Activated CD8-positive, alpha-beta memory T cell treated with anti-CD3 and anti-CD28 coated beads, Interleukin-2, amount 50 U/mL, for 1 hour (primary cell): ENCODE data around the gene STK39.

Source experiments
- DNase-seq: peaks from one replicate; pipeline ENCODE4 v3.0.0-alpha.2; 2020; ENCODE audit errors: extremely low read depth

STK39 gene

DNA sequence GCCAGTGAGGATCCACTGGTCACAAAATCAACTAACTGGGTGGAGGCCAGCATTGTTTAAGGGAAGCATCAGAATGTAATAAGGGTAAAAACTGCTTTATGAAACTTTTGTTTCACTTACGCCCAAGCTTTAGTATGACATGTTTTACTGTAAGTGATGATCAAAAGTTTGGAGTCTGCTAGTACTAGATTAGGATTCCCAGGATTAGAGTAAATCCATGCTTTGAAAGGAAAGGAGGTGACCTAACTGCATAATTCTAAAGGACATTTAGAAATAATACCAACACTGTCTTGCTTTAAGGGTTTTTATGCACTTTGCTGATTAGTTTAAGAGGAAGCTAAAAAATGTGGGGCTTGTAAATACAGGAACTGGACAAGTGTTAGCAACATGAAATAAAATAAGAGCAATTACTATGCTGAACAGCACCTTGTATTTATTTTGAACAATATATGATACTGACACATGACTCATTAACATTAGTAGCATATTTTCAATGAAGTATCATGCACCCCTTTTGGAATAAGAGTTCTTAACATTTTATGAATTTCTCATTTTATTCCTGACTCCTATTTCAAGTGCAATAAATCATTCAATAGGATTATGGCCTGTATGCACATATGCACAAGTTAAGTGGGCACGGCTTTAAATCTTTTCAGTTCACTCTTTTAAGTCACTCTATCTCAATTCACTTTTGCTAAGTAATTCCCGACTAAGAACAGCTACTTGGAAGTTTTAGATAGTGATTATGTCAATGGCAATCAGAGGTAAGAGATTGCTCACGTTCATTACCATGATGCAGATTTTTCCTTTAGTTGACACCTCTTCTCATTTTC is 62.5 kb downstream of the STK39 start:
- DNase-seq = no peak

DNA sequence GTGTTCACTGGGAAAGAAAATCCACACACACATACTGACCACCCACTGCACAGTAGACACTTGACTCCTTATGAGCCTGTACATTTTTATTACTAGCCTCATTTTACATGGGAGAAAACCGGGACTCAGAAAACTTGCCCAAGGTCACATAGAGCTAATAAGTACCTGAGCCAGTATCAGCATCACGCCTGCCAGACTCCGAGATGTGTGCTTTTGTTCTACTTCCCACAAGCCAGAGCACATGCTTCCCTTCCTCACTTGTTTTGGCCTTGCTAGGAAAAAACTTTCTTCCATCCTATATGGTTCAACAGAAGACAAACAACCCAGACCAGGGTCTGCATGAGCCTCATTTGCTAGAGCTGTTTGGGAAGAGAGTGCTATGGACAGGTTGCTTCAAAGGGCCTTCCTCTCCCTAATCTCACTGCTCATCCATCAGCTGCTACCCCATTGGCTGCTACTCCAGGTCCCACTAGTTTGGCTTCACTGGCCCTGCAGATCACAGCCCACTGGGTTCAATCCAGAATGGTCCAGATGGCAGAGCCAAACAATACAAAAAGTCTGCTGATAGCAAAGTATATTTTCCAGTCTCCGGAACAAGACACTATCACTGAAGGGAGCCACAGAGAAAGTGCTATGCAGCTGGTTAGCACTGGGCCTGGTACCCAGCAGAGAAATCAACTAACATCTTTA is 63.9 kb downstream of the STK39 start:
- no peak for DNase-seq

DNA sequence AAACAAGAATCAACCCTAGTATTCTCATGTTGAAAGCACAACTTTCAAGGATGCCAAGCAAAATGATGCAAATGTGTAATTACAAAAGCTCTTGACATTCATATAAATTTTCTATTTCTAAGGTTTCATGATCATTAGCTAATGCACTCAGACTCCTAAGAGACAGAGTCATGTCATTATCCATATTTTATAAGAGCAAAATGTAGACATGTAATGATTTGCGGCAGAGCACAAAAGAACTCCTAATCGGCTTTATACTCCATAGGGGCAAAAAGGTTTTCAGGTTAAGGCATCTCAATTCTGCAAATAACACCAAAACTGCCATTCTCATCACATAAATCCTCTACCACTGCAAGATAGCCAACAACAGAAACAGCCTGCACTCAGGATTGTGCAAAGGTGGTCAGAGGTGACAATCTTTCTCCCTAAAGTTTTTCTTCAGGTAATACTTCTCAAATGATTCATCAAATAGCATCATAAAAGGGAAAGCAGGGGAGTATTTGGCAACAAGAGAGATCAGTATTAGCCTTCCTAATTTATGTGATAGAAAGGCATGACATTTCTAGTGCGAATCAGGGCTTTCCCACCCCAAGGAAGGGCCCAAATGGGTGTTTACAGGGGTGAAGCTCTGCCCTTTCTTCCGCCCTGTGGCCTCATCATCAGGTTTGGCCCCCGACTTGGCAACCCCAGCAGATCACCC is 64.7 kb downstream of the STK39 start:
- no peak for DNase-seq

DNA sequence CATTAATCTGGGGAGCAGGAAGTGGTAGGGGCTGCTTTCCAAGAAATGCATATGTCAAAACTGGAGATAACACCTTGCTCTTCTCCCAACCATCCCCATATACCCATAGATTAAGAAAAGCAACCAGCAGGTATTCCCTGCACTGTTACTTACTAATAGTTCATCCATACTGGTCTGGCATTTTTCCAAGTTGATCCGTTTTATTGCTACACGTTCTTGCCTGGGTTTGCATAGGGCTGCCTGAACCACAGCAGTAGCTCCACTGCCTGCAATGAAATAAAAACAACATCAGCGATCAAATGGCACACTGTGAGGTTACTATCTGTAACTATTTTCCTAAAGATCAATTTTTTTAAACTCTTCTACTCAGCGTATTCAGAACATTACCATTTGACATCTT is 65.6 kb downstream of the STK39 start:
- DNase-seq = no peak

DNA sequence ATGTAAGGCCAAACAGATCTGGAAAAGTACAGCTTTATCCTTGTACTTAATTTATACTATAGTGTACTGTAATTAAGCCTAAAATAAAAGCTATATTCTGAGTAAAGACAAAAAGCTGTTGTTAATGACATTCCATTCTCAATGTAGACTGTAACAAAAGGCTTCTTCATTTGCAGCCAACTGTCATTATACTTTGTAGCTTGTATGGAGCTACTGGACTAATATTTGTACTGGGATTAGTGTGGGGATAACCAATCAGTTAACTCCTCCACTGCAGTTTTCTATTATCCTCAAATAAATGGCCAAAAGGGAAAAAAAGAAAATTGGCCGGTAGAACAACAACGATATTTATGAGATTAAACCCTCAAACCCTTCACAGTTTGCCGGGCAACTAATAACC is 66.5 kb downstream of the STK39 start:
- no peak for DNase-seq

DNA sequence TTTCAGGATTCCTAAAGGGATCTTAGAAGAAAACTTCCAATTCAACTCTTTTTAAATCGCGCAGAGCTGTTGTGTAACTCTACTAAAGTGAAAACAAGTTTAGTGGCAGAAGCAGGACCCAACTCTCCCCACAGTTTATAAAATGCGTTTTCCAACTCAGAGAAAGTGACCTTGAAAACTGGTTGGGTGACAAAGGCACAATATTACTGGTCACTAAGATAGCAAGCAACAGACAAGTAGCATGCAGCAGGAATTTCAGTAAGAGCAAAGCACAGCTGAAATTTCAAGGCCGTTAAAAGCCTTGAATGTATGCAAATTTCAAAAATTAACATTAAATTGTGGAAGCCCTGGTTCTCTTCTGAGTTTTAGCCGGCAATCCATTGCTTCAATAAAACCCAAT is 66.9 kb downstream of the STK39 start:
- DNase-seq = no peak

DNA sequence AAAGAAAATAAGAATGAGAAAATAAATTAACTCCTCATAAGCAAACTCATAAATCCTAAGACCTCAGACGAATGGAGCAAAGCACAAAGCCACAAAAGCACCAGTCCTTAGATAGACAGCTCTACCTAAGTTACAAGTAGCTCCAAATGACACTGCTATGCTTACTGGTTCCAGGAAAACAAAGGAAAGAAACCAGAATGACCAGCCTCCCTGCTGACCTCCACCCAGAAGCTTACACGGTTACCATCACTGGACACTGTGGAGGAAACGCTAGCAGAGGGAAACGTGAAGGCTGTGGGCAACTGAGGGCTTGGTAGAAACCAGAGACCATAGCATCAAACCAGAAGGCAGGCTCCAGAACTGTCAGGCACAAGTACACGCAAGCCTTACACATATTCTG is 67.8 kb downstream of the STK39 start:
- DNase-seq = no peak

DNA sequence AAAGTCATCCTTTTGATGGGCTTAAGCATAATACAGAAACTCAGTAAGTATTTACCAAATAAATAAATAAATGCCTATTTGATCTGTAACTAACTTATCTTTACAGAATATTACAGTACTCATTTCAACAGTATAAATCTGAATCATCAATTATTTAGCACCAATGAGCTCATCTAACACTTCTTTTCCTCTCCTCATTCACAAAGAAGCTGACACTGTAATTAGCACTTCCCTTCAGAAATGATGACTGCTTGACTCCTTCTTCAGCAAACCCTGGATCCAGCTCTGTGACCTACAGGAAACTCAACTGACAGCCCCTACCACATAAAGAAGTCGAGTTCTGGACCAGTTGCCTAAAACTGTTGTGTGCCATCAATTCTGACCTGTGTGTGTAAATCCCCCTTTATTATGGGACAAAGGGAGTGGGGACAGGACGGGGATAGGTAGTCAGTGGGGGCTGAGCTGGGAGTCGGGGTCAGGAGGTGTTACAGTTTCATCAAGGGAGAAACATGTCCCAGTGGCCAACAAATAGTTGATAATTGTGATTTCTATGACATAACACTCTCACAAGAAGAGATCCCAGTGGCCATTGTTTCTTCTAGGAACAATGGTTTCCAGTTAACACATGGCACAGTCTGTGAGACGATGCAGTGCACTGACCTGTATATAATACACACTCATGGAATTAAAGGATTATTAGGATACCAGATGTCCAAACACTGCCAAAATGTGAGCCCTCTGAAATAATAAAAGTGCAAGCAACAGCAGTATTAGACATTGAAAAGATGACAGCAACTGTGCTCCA is 68.7 kb downstream of the STK39 start:
- DNase-seq = no peak

DNA sequence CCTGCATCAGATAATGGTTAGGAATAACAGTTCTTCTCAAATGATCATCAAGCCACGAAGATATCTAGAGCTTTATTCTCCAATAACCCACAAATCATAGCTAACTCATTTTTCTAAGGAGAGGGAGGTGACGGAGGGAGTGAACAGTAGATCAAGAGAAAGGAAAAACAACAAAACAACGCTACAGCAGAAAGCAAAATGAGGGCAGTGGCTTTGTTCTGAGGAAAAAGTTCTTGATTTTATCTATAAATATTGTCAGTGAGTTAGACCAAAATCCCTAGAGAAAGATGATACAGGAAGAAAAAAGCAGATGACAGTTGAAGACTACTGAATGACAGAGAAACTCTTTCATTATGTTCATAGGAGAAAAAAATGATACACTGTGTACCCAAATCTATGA is 71.0 kb downstream of the STK39 start:
- DNase-seq = no peak

DNA sequence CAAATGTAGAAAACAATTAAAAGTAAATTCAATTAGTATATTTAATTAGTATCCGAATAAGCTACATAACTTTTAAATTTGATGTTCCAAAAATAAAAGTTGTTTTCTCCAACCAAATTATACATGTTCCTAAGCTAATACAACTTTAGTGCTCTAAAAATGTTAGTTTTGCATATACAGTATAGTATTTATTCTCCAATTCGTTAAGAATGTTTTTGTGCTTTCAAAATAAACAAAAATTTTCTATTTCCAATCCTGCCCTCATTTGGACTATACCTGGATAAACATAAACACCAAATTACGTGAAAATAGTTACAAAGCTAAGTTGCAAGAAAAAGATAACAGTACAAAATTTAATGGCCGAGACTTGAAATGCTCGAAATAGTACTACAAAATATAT is 71.9 kb downstream of the STK39 start:
- no peak for DNase-seq

DNA sequence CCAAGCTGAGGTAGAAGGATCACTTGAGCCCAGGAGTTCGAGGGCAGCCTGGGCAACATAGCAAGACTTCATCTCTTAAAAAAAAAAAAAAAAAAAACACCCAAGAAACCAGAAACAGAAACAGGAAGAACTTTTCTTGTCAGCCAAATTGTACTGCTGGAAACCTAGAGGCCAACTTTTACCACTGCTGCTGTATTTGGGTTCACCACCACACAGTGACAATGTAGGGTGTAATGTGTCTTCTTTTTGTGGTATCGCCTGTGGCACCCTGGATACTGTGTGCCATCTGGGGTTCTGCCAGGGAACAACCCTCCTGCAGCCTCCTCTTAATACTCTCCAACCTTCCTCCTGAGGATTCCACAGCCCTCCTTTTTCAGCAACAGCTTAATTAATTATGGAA is 72.6 kb downstream of the STK39 start:
- no peak for DNase-seq

DNA sequence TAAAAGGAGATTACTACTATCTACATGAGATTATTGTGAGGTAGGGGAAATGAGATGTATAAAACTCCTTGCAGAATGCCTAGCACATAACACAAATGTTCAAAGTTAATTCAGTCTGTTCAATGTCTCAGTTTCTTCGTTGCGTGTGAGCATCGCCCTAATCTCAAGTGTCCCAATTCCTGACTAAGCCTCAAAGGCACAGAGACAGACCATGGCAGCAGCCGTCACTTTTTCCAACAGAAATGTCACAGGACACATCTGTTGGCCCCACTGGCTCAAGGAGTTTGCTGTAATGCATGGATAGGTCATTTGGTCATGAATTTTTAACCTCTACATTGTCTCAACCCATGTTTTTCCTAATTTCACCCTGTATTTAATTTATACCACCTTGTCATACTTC is 75.3 kb downstream of the STK39 start:
- no peak for DNase-seq

DNA sequence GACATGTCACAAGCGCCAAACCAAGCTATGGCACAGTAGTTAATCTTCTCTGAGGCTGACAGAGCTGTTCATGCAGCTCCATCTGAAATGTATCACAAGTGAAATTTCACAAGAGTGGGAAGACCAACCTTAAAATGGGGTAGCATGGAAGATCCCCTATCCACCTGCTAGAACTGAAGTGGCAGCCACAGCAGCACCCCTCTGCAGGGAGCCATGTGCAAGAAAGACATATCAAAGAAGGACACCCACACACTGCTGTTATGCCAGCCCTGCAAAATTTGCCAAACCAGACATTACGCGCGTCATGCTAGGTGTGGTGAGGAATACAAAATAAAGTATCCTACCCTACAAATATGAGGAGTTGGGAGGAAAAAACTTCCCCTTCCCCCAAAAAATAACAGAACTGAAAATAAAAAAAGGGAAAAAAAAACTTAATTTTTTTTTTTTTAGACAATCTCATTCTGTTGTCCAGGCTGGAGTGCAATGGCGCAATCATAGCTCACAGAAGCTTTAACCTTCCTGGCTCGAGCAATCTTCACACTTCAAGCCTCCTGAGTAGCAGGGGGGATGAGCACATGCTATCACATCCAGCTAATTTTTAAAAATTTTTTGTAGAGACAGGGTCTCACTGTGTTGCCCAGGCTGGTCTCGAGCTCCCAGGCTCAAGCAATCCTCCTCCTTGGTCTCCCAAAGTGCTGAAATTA is 76.2 kb downstream of the STK39 start:
- no peak for DNase-seq

DNA sequence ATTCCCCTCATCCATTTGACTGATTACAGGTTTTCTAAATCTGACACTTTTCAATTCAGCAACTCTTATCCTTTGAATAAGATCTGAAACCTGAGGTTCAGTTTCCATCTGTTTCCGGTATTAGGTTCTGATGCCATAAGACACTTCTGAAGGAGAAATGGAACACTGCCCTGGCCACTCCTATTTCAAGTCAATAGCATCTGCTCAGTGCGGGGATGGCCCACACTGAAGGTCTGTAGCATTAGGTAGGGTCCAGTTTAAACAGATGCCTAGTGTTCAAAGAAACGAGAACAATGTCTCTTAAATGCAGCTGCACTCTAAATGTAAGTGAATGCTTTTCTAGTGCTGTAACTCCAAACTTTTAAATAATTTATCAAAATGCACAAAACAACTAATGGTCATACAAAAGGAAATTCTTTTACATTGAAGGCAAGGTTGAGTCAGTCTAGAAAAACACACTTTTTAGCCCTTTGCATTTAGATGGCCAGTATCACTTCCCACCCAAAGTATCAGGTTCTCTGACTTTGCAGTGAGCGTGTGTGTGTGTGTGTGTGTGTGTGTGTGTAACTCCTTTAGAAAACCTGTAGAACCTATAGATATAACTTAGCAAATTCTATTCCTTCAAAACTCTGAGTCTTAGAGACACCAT is 78.2 kb downstream of the STK39 start:
- no peak for DNase-seq

DNA sequence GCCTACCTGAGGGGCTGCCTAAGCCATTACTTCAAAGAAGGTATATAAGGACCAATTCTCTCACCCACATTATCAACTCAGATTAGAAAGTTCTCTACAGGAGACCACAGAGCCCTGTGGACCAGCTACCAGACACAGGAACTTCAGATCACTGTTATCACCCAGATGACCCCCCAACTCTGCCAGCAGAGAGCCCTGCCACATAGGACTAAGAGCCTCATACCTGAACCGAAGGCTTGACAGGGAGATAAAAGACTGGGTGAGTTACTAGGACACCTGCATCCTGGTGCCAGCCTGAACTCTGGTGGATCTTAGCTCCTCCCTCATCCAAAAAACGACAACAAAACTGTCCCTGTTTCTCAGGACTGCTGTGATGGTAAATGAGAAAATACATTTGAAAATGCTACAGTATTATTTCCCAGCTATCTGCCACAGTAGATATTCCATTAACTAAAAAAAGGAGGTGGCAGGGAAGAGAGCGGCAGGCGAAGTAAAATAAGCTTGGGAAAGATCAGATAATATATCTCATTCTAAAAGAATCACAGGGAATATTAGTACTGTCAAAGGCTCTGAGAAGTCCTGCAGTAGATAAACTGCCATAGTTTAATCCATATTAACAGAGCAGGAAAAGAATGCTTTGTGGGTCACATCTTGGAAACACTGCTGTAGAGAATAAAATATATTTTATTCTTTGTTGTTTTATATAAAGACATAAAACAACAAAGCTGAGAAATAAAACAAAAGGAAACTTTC is 79.7 kb downstream of the STK39 start:
- no peak for DNase-seq

DNA sequence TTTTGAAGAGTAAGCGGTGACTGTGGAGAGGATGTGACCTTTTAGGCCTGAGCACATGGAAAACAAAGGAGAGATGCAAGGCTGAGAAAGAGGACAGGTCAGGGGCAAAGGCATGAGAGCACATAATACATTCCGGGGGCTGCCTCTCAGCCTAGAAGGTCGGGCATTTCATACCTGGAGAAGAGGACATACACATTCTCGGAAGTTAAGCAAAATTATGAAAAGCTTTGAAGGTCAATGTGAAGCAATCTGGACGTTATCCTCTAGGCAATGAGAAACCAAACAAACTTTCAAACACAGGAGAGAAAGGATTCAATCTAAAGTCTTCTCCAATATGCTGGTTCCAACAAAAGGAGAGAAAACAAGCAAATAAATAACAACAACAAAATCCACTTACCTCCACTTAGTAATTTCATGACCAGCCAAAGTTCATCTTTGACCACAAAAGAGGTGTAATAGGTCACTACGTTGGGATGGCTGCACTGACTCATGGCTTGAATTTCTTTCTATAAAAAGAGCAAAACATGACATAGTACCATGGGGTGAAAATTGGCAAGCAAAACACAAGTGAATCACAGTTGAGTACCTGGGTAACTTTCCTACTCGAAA is 80.4 kb downstream of the STK39 start:
- no peak for DNase-seq

DNA sequence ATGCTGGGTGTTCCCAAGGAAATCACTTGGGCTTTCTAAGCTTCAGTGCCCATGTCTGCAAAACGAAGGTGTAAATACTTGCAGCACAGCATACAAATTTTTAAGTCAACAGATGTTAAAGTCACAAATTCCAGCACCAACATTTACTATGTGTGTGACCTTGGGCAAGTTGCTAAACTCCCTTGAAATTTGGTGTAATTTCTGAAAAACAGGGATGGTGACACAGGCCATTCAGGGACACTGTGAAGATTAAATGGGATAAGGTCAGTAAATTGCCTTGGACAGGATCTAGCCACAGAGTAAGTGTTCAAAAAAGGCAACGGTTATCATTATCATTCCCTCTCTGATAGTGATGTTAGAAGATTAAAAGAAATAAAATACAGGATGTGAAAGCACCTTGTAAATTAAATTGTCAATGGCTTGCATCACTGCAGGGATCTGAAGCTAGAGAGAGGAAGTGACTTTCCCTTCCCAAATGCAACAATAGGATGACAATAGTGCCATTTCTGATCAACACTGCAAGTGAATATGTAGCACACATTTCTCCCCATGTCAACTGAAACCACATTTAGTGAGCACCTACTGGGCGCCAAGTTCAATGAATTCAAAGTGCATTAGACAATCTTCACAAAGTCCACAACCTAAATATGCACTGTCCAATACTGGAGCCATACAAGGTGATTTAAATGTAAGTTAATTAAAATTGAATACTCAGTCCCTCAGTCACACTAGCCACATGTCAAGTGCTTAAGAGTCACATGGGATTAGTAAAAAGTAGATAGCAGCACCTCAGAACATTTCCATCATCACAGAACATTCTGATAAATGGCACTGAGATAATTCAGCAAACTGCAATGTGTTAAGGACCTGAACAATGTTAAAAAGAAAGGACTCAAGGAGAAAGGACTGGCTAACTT is 81.2 kb downstream of the STK39 start:
- no peak for DNase-seq

DNA sequence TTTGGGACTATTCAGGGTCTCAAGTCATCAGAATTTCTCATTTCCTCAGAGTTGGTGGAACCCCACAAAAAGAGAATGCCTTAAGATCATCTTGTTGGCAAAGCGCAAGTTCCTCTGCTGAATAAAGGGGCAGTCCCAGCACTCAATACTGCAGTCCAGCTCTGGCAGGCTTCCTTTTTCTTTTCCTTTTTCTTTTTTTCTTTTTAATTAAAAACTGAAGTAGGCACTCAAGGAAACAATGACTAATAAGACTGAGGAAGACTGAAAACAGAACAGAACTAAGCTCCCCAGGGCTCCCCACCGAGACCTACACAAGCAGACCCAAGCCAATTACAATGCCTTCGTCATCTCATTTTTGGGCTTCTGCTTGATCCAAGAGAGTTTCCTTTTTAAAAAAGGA is 82.0 kb downstream of the STK39 start:
- DNase-seq = no peak

DNA sequence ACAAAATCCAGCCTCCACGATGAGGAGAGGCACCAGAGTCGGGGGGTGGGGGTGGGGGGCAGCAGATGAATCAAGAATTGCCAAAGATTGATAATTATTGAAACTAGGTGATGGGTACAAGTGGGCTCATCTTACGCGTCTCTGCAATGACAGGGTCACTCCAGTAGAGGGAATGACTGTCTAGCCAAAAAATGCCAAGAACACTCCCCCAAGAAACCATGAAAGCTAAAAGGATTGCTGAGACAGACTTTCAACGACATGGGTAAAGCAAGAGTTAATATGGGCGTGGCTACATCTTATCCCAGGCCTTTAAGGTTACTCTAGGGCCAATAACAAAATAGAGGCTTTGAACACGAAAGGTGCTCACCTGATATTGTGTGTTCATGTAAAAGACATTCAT is 86.5 kb downstream of the STK39 start:
- no peak for DNase-seq
